Heart left ventricle (tissue), 13 donors: ENCODE measurements around the gene LGI2.

Experiments
- CTCF ChIP-seq, 12 donors: fragments of 200-600 bp; sonication (generic) in 4 of 12; IDR thresholded peaks; one replicate each; pipeline versions ENCODE4 v1.5.0 to v1.8.0; 2018 to 2022; ENCODE audit warnings: antibody characterized with exemption in 12 of 12, mild to moderate bottlenecking in 5 of 12
- POLR2A ChIP-seq, 2 donors: fragments of 450-650 bp; IDR thresholded peaks; one replicate each; pipeline ENCODE4 v1.6.1; 2017; ENCODE audit warnings: antibody characterized with exemption in 2 of 2, mild to moderate bottlenecking in 2 of 2, moderate library complexity in 2 of 2
- donor health status: ischemic (EF 13 %, LVEDD 7.1; RV severe dilation, severe dysfunction).
- donor health status: DM: no; HTN: yes; CAD: no.
- donor health status: DM: no; HTN: no; CAD: no.
- donor health status: ischemic (EF 25% LVEDD 6.9; RV normal size, moderate dysfunction).
- donor health status: ischemic (EF 25% LVEDD 5.7; RV mildly dilated, moderate dysfunction).
- donor health status: ischemic (EF 35%, LVEDD 5.7; RV mildly dilated, moderate dysfunction).
- donor health status: nonischemic (EF 11% LVEDD 7.7; RV severe dilation, severe dysfunction).
- donor health status: DM: yes; HTN: yes; CAD: no.
- donor health status: PGD.
- donor health status: ischemic (EF 29% LVEDD 5.4; RV normal size, mild dysfunction).
- donor health status: nonischemic (EF 23%, LVEDD 6.1; RV moderate dilation, normal function).

GRCh38 chr4:25062098-25062497, 31.4 kb upstream of the LGI2 start:
- TF ChIP-seq CTCF (IDR thresholded peaks at IDR 0.05): no peak
- TF ChIP-seq POLR2A (IDR thresholded peaks at IDR 0.05): no peak
